DND-41 (cell line): ENCODE measurements around the gene FAF1.
"Not testable (repeated sequence)": the region's sequence is repeated elsewhere in the genome, so short reads cannot be mapped to it uniquely, and the experiment has no call there.

Experiments used
- CTCF ChIP-seq: IDR thresholded peaks from 2 replicates; pipeline ENCODE4 v1.5.1; 2012; ENCODE audit warnings: borderline replicate concordance, low read length, moderate library complexity, mild to moderate bottlenecking; ENCODE audit not compliant: poor library complexity, severe bottlenecking; ENCODE audit errors: extremely low read depth
- EZH2 ChIP-seq: IDR thresholded peaks from 3 replicates; pipeline ENCODE4 v1.6.1; 2012; ENCODE audit warnings: borderline replicate concordance, low read depth, mild to moderate bottlenecking, moderate library complexity, low read length, inconsistent platforms; ENCODE audit not compliant: severe bottlenecking

GRCh38 chr1:50952566-50952965 lies 7.5 kb downstream of the FAF1 start:
- TF ChIP-seq CTCF, EZH2: not testable (repeated sequence)
